GM23338 (cell line): Measurements from ENCODE around the gene CST11. TPM values are rescaled to one million over a fixed set of nuclear protein-coding genes. Genes with fewer than 3 reads are reported as not detected.

Experiments used
- ATAC-seq: fragments of 200-7000 bp; cut with Tn5 transposase; 3 replicates; pipeline ENCODE4 v1.9.1; 2020
- DNase-seq: peaks from one replicate; pipeline ENCODE4 v3.0.0-alpha.2; 2015; ENCODE audit warnings: low spot score
- H2AFZ ChIP-seq: fragments of 200-600 bp; sonication (generic); 2 replicates; pipeline ENCODE4 v1.8.0; 2016; ENCODE audit warnings: antibody characterized with exemption, mild to moderate bottlenecking, moderate library complexity
- H3F3A ChIP-seq: fragments of 200-600 bp; sonication (generic); replicated peaks from 2 replicates; pipeline ENCODE4 v1.8.0; 2017; ENCODE audit warnings: antibody characterized with exemption, mixed run types, low read depth
- H3K27ac ChIP-seq: fragments of 200-600 bp; sonication (generic); 2 replicates; pipeline ENCODE4 v1.6.1; 2016; ENCODE audit warnings: low read depth
- H3K27me3 ChIP-seq: fragments of 200-600 bp; sonication (generic); 2 replicates; pipeline ENCODE4 v1.8.0; 2016; ENCODE audit warnings: mild to moderate bottlenecking, mixed run types, moderate library complexity; ENCODE audit not compliant: insufficient read depth
- H3K36me3 ChIP-seq: fragments of 200-600 bp; sonication (generic); 2 replicates; pipeline ENCODE4 v1.8.0; 2016; ENCODE audit warnings: mild to moderate bottlenecking; ENCODE audit not compliant: insufficient read depth
- H3K4me1 ChIP-seq: fragments of 200-600 bp; sonication (generic); 2 replicates; pipeline ENCODE4 v1.8.0; 2016; ENCODE audit warnings: mild to moderate bottlenecking, moderate library complexity; ENCODE audit not compliant: insufficient read depth
- H3K4me2 ChIP-seq: fragments of 200-600 bp; sonication (generic); 2 replicates; pipeline ENCODE4 v1.7.1; 2017; ENCODE audit warnings: mixed run types
- H3K4me3 ChIP-seq: fragments of 200-600 bp; sonication (generic); 2 replicates; pipeline ENCODE4 v1.6.1; 2016; ENCODE audit warnings: mixed run types
- H3K79me2 ChIP-seq: fragments of 200-600 bp; sonication (generic); replicated peaks from 2 replicates; pipeline ENCODE4 v1.8.0; 2017; ENCODE audit warnings: mild to moderate bottlenecking; ENCODE audit not compliant: insufficient read depth
- H3K9me2 ChIP-seq: fragments of 200-600 bp; sonication (generic); 2 replicates; pipeline ENCODE4 v1.8.0; 2017; ENCODE audit not compliant: insufficient read depth
- H4K20me1 ChIP-seq: fragments of 200-600 bp; sonication (generic); replicated peaks from 2 replicates; pipeline ENCODE4 v1.8.0; 2017; ENCODE audit warnings: mild to moderate bottlenecking; ENCODE audit not compliant: insufficient read depth
- H3K27ac Mint-ChIP-seq: 2 replicates; pipeline ENCODE4 v1.8.0; 2020; ENCODE audit warnings: inconsistent platforms, mild to moderate bottlenecking, moderate library complexity, mixed read lengths
- H3K27me3 Mint-ChIP-seq: 3 replicates; pipeline ENCODE4 v1.8.0; 2022; ENCODE audit warnings: low read depth, mild to moderate bottlenecking, moderate library complexity, mixed read lengths, inconsistent platforms; ENCODE audit not compliant: insufficient read depth, poor library complexity
- H3K36me3 Mint-ChIP-seq: 3 replicates; pipeline ENCODE4 v1.8.0; 2021; ENCODE audit warnings: low read depth, mild to moderate bottlenecking, inconsistent platforms, moderate library complexity, mixed read lengths
- H3K4me1 Mint-ChIP-seq: 3 replicates; pipeline ENCODE4 v1.8.0; 2020; ENCODE audit warnings: mild to moderate bottlenecking, inconsistent platforms, mixed read lengths
- H3K4me3 Mint-ChIP-seq: 3 replicates; pipeline ENCODE4 v1.8.0; 2021; ENCODE audit warnings: moderate library complexity, mild to moderate bottlenecking, inconsistent platforms, mixed read lengths
- H3K9me3 Mint-ChIP-seq: 3 replicates; pipeline ENCODE4 v1.8.0; 2020; ENCODE audit warnings: moderate library complexity, mild to moderate bottlenecking, inconsistent platforms, mixed read lengths
- CREB1 ChIP-seq: fragments of 250-450 bp; sonication (Bioruptor Pico); IDR thresholded peaks from 2 replicates; pipeline ENCODE4 v1.5.0; 2020; ENCODE audit warnings: low read depth, mild to moderate bottlenecking, moderate library complexity
- EZH2 ChIP-seq: fragments of 200-600 bp; sonication (generic); IDR thresholded peaks from one replicate; pipeline ENCODE4 v1.8.0; 2017; ENCODE audit warnings: antibody characterized with exemption, mild to moderate bottlenecking, low read depth; ENCODE audit not compliant: unreplicated experiment
- REST ChIP-seq: IDR thresholded peaks from one replicate; pipeline ENCODE4 v1.6.1; 2018; ENCODE audit warnings: antibody characterized with exemption; ENCODE audit not compliant: unreplicated experiment
- ZNF114 ChIP-seq: fragments of 250-450 bp; sonication (Bioruptor Pico); IDR thresholded peaks from 2 replicates; pipeline ENCODE4 v1.5.0; 2020; ENCODE audit warnings: mild to moderate bottlenecking, moderate library complexity
- ZNF462 ChIP-seq: fragments of 250-450 bp; sonication (Bioruptor Pico); IDR thresholded peaks from 2 replicates; pipeline ENCODE4 v1.5.0; 2020; ENCODE audit warnings: mild to moderate bottlenecking, moderate library complexity
- polyA plus RNA-seq: library from polyadenylated mRNA; unstranded; fragments of >200 nt; fragmentation: Nextera tagmentation; extraction: Ambion mirVana; gene quantifications from 2 replicates; pipeline ENCODE4 v1.2.1, GENCODE V29; 2016
- total RNA-seq: library from RNA; depleted of rRNA; stranded (reverse); fragments of >200 nt; shearing (Covaris generic); gene quantifications from 2 replicates; pipeline ENCODE4 v1.2.3, GENCODE V29; 2014

The CST11 gene
- total and polyA plus RNA-seq, 2 experiments from 2014 or later = not detected

- Histone ChIP-seq H3K27ac (no peak overlapping the region), H3K79me2 (no peaks in the 10 kb centered on the region), H3K27me3 (no peaks in the 10 kb centered on the region), H3F3A (no peaks in the 10 kb centered on the region), H3K4me3 (no peak overlapping the region), H3K4me2 (no peak overlapping the region), H2AFZ (no peak overlapping the region), H3K36me3 (peaks cover 5% of the 10 kb centered on the region; the same call in 1 of the 2 replicates), H4K20me1 (no peaks in the 10 kb centered on the region), H3K9me2 (no peaks in the 10 kb centered on the region; the same call in 1 of the 2 replicates), H3K4me1 (peaks cover 9% of the 10 kb centered on the region)
- H3K27me3 Mint-ChIP-seq = no peaks in the 10 kb centered on the region
- no peak for TF ChIP-seq ZNF462 (CRISPR knock-in tag)
- no peak for TF ChIP-seq EZH2
- no peak for TF ChIP-seq CREB1 (CRISPR knock-in tag)
- no peak for TF ChIP-seq ZNF114 (CRISPR knock-in tag)
- TF ChIP-seq REST = no peak
- no peaks in the 10 kb centered on the region; the same call in 2 of the 3 replicates for H3K36me3 Mint-ChIP-seq
- ATAC-seq = no peak
- no peak overlapping the region for H3K27ac Mint-ChIP-seq
- H3K4me3 Mint-ChIP-seq = no peak overlapping the region
- peaks cover 8% of the 10 kb centered on the region for H3K4me1 Mint-ChIP-seq
- no peak for DNase-seq
- peaks cover 8% of the 10 kb centered on the region; the same call in 1 of the 3 replicates for H3K9me3 Mint-ChIP-seq
Measured at GRCh38 chr20:23479043-23479442, 26.4 kb upstream of the CST11 start.
